ENCODE data around the gene ADARB1. TPM values are rescaled to one million over a fixed set of nuclear protein-coding genes. Genes with fewer than 3 reads are reported as not detected.

ADARB1 gene
- polyA plus RNA-seq, 1 experiment: 25.3 TPM

GRCh38 chr21:45254460-45254930 is 180.1 kb downstream of the ADARB1 start:
- peaks cover 14% of the 10 kb centered on the region; the same call in 1 of the 2 replicates for H3K9me3 ChIP-seq (ENCODE audit: control insufficient read depth, insufficient read depth, low read length)
- TF ChIP-seq, protein P1, sequence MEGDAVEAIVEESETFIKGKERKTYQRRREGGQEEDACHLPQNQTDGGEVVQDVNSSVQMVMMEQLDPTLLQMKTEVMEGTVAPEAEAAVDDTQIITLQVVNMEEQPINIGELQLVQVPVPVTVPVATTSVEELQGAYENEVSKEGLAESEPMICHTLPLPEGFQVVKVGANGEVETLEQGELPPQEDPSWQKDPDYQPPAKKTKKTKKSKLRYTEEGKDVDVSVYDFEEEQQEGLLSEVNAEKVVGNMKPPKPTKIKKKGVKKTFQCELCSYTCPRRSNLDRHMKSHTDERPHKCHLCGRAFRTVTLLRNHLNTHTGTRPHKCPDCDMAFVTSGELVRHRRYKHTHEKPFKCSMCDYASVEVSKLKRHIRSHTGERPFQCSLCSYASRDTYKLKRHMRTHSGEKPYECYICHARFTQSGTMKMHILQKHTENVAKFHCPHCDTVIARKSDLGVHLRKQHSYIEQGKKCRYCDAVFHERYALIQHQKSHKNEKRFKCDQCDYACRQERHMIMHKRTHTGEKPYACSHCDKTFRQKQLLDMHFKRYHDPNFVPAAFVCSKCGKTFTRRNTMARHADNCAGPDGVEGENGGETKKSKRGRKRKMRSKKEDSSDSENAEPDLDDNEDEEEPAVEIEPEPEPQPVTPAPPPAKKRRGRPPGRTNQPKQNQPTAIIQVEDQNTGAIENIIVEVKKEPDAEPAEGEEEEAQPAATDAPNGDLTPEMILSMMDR (IDR thresholded peaks at IDR 0.05; ENCODE audit: low read depth, low read length): no peak
- ChIA-PET POLR2A (no interaction called here), CTCF (no interaction called here)
- no peak for DNase-seq (ENCODE audit: low read depth, low spot score)
- H3K27me3 ChIP-seq (ENCODE audit: control insufficient read depth, insufficient read depth, low read length): peaks cover 23% of the 10 kb centered on the region
- no peak overlapping the region for H3K4me3 ChIP-seq (ENCODE audit: low read depth, low read length)
- no peak overlapping the region for H3K27ac ChIP-seq (ENCODE audit: low read depth, low read length)

- peaks cover 14% of the 10 kb centered on the region; the same call in 1 of the 2 replicates for H3K9me3 ChIP-seq (ENCODE audit: control insufficient read depth, insufficient read depth, low read length)
- no peak overlapping the region for H3K27ac ChIP-seq (ENCODE audit: low read depth, low read length)
- DNase-seq (ENCODE audit: low read depth, low spot score): no peak
- POLR2A ChIA-PET: no interaction called here
- CTCF ChIA-PET: no interaction called here
- peaks cover 20% of the 10 kb centered on the region for H3K27me3 ChIP-seq (ENCODE audit: control insufficient read depth, insufficient read depth, low read length)
- TF ChIP-seq, protein P1 (IDR thresholded peaks at IDR 0.05; ENCODE audit: low read depth, low read length): no peak
- no peak overlapping the region for H3K4me3 ChIP-seq (ENCODE audit: low read depth, low read length)
Measured at GRCh38 chr21:45255381-45256020, 181.1 kb downstream of the ADARB1 start.

DNA sequence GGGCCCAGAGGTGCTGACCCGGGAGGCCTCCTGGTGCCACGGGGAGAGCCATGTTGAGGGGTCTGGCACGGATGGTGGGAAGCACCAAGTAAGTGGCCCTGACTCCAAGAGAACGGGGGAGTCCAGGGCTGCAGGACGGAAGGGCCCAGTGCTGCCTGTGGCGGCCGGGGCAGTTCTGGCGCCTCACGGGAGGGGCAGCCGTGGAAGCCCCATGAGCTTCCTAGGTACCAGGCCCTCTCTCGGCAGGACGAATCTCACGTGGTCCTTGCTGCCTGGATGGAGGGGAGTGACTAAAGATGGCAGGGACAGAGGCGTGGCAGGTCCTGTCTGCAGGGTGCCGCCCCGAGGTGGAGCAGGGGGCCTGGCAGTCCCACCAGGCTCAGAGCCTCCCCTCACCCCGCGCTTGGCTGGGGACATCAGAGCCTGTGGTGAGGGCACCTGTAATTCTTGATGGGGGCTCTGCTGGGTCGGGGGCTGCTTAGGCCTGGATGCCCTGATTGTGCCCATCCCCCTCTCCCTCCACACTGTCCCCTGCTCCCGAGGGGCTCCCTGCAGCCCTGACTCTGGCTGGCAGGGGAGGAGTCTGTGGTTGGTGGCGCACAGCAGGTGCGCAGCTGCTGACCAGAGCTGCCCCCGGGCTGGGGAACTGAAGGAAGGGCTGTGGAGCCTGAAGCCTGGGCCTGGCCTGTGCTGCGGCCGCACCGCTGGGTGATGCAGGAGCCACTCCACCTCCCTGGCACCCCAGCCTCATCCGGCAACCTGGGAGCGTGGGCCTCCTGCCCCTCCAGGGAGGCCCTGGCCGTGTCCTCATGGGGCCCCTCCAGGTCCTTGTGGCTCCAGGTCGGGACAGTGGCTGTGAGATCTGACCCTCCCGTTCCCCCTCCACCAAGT is 181.9 kb downstream of the ADARB1 start:
- DNase-seq (ENCODE audit: low read depth, low spot score): no peak
- peaks cover 9% of the 10 kb centered on the region; the same call in 1 of the 2 replicates for H3K9me3 ChIP-seq (ENCODE audit: control insufficient read depth, insufficient read depth, low read length)
- CTCF ChIA-PET: interaction anchor here (0.6 kb wide), 1 partner anchor 306 kb away, joined by 3 read pairs; no protein-coding TSS in a partner anchor
- H3K4me3 ChIP-seq (ENCODE audit: low read depth, low read length): no peak overlapping the region
- no peak overlapping the region for H3K27ac ChIP-seq (ENCODE audit: low read depth, low read length)
- POLR2A ChIA-PET: no interaction called here
- H3K27me3 ChIP-seq (ENCODE audit: control insufficient read depth, insufficient read depth, low read length): peaks cover 19% of the 10 kb centered on the region
- TF ChIP-seq, protein P1 (IDR thresholded peaks at IDR 0.05; ENCODE audit: low read depth, low read length): no peak

DNA sequence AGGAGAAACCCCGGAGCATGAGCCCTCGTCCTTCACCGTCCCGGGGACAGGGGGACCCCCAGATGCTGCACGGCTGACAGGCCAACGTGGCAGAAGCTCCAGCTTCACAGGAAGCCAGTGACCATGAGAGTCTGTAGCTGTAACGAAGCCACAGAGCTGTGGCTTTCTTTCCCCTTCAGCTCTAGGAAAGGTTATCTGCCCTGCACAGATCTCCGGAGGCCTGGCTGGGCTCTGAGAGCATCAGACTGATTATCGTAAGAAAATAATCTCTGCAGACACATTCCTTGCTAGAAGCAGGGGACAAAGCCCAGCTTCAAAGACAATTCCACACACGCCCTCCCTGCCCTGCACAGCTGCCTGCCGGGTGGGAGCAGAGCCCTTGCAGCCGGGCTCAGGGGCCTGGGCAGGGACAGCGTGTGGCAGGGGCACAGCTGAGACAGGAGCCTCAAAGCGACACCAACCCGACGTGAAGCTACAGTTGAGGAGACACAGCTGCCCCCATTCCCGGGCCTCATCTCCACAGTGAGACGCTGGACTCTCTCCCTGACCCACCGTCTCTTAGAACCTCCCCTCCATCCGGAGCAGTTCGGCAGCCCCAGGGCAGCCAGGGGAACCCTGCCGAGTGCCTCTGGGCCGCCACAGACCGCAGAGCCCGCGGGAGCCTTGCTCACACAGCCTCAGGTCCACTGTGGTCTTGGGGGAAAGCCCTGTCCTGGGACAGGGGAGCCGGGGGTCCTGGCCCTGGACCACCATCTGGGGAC is 182.7 kb downstream of the ADARB1 start:
- Histone ChIP-seq H3K4me3 (ENCODE audit: low read depth, low read length) (no peak overlapping the region), H3K9me3 (ENCODE audit: control insufficient read depth, insufficient read depth, low read length) (peaks cover 3% of the 10 kb centered on the region; the same call in 1 of the 2 replicates), H3K27me3 (ENCODE audit: control insufficient read depth, insufficient read depth, low read length) (peaks cover 19% of the 10 kb centered on the region), H3K27ac (ENCODE audit: low read depth, low read length) (no peak overlapping the region)
- DNase-seq (ENCODE audit: low read depth, low spot score): no peak
- CTCF ChIA-PET: interaction anchor here (0.6 kb wide), 1 partner anchor 307 kb away, joined by 3 read pairs; no protein-coding TSS in a partner anchor
- TF ChIP-seq, protein P1 (IDR thresholded peaks at IDR 0.05; ENCODE audit: low read depth, low read length): no peak
- POLR2A ChIA-PET: no interaction called here

All from AG04450 (cell line).